ENCODE measurements around the gene OR9Q1.

GRCh38 chr11:58135171-58135570 is 111.5 kb downstream of the OR9Q1 start:
- TF ChIP-seq, protein P1, sequence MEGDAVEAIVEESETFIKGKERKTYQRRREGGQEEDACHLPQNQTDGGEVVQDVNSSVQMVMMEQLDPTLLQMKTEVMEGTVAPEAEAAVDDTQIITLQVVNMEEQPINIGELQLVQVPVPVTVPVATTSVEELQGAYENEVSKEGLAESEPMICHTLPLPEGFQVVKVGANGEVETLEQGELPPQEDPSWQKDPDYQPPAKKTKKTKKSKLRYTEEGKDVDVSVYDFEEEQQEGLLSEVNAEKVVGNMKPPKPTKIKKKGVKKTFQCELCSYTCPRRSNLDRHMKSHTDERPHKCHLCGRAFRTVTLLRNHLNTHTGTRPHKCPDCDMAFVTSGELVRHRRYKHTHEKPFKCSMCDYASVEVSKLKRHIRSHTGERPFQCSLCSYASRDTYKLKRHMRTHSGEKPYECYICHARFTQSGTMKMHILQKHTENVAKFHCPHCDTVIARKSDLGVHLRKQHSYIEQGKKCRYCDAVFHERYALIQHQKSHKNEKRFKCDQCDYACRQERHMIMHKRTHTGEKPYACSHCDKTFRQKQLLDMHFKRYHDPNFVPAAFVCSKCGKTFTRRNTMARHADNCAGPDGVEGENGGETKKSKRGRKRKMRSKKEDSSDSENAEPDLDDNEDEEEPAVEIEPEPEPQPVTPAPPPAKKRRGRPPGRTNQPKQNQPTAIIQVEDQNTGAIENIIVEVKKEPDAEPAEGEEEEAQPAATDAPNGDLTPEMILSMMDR (IDR thresholded peaks at IDR 0.05), result no peak
- TF ChIP-seq POLR2AphosphoS5 (IDR thresholded peaks at IDR 0.05; ENCODE audit: insufficient read depth in 1 of 2, low read depth in 1 of 2), result no peak
- TF ChIP-seq POLR2A (IDR thresholded peaks at IDR 0.05), result no peak

Measured in vagina (tissue), 2 donors.